ENCODE measurements around the gene SETD9.

Gene SETD9

DNA sequence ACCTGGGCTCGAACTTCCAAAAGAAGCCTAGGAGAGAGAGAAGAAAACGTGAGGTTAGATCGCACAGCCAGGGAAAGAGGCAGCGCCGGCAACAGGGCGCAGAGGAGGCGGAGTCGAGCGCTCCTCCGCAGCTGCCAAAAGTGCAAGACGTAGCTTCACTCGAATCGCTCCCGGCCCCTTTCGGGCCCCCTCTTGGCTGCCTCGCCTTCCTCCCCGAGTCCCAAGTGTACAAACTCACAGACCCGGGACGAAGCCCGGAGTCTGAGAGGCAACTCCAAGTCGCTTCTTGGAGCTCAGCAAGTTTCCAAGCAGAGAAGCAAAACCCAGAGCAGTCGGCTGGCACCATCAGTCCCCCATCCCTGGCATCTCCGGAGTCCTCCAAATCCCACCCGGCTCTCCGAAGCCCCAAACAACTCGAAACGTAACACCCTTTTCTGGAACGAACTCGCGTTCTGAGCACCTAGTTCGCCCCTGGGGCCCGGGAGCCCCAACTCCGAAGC, 41.3 kb downstream of the SETD9 start:
- H4K20me1 ChIP-seq (ENCODE audit: insufficient read depth): no peaks in the 10 kb centered on the region
- peaks cover 1% of the 10 kb centered on the region; the same call in 1 of the 2 replicates for H3K36me3 ChIP-seq (ENCODE audit: insufficient read depth)
- H3K79me2 ChIP-seq (ENCODE audit: insufficient read depth, low read depth): peaks cover 31% of the 10 kb centered on the region; the same call in 1 of the 2 replicates
- H3K4me3 ChIP-seq (IDR thresholded peaks at IDR 0.05; ENCODE audit: insufficient read depth, low read depth, low read length): no peak overlapping the region
- H3K9ac ChIP-seq: peak overlapping the region; percentile 61; the same call in 1 of the 2 replicates
- peak overlapping the region; percentile 68; the same call in 1 of the 2 replicates for H2AFZ ChIP-seq (ENCODE audit: low read depth)
- H3K27me3 ChIP-seq (ENCODE audit: insufficient read depth, low read depth): no peaks in the 10 kb centered on the region
- peak overlapping the region; percentile 43 for H3K27ac ChIP-seq
- H3K4me1 ChIP-seq (ENCODE audit: low read depth, poor library complexity, severe bottlenecking): peaks cover 20% of the 10 kb centered on the region
- TF ChIP-seq, protein P1, sequence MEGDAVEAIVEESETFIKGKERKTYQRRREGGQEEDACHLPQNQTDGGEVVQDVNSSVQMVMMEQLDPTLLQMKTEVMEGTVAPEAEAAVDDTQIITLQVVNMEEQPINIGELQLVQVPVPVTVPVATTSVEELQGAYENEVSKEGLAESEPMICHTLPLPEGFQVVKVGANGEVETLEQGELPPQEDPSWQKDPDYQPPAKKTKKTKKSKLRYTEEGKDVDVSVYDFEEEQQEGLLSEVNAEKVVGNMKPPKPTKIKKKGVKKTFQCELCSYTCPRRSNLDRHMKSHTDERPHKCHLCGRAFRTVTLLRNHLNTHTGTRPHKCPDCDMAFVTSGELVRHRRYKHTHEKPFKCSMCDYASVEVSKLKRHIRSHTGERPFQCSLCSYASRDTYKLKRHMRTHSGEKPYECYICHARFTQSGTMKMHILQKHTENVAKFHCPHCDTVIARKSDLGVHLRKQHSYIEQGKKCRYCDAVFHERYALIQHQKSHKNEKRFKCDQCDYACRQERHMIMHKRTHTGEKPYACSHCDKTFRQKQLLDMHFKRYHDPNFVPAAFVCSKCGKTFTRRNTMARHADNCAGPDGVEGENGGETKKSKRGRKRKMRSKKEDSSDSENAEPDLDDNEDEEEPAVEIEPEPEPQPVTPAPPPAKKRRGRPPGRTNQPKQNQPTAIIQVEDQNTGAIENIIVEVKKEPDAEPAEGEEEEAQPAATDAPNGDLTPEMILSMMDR (conservative IDR thresholded peaks at IDR 0.05; ENCODE audit: low read depth, low read length): no peak
- H3K4me2 ChIP-seq: peak overlapping the region; percentile 94

DNA sequence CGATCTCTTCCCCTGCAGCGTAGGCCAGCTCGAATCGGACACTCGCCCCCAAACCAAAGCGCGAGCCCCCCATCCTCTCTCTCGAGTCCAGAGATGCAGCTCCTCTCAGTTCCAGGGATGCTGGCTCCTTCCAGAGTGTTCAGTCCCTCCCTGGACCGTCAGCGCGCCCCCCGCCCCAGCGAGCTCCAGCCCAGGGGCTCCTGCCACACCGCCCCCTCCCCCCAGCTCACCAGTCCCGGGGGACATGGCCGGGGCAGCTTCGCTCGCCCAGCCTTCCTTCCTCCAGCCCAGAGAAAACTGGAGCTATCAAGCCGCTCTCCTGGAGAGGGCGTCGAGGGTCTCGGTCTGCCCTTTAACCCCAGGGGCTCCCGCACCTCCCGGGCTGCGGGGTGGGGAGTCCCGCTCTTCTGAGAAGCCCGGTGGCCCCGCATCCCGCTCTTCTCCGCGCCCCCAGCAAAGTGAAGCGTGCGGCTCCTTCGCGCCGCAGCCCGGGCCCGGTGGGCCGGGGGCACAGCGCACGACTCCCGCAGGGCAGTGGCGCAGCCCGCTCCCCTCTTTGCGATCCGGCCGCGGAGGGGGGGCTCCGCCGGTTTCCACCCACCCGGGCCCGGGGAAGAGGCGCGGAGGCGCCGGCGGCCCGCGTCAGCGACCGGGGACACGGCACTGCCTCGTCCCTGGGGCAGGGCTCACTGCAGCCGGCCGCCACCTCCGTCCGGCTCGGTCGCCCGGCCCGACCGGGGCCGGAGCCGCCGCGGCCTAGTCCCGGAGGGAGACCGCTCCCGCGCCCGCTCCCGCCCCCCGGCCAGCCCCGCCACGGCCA, 41.9 kb downstream of the SETD9 start:
- peak overlapping the region; percentile 94 for H3K4me2 ChIP-seq
- H3K27ac ChIP-seq: peak overlapping the region; percentile 43
- H3K79me2 ChIP-seq (ENCODE audit: insufficient read depth, low read depth): peaks cover 31% of the 10 kb centered on the region; the same call in 1 of the 2 replicates
- H3K36me3 ChIP-seq (ENCODE audit: insufficient read depth): no peaks in the 10 kb centered on the region; the same call in 1 of the 2 replicates
- peak overlapping the region; percentile 61; the same call in 1 of the 2 replicates for H3K9ac ChIP-seq
- TF ChIP-seq, protein P1 (conservative IDR thresholded peaks at IDR 0.05; ENCODE audit: low read depth, low read length): no peak
- peaks cover 20% of the 10 kb centered on the region for H3K4me1 ChIP-seq (ENCODE audit: low read depth, poor library complexity, severe bottlenecking)
- peak overlapping the region; percentile 68 for H2AFZ ChIP-seq (ENCODE audit: low read depth)
- no peaks in the 10 kb centered on the region for H4K20me1 ChIP-seq (ENCODE audit: insufficient read depth)
- H3K27me3 ChIP-seq (ENCODE audit: insufficient read depth, low read depth): no peaks in the 10 kb centered on the region
- H3K4me3 ChIP-seq (IDR thresholded peaks at IDR 0.05; ENCODE audit: insufficient read depth, low read depth, low read length): no peak overlapping the region

DNA sequence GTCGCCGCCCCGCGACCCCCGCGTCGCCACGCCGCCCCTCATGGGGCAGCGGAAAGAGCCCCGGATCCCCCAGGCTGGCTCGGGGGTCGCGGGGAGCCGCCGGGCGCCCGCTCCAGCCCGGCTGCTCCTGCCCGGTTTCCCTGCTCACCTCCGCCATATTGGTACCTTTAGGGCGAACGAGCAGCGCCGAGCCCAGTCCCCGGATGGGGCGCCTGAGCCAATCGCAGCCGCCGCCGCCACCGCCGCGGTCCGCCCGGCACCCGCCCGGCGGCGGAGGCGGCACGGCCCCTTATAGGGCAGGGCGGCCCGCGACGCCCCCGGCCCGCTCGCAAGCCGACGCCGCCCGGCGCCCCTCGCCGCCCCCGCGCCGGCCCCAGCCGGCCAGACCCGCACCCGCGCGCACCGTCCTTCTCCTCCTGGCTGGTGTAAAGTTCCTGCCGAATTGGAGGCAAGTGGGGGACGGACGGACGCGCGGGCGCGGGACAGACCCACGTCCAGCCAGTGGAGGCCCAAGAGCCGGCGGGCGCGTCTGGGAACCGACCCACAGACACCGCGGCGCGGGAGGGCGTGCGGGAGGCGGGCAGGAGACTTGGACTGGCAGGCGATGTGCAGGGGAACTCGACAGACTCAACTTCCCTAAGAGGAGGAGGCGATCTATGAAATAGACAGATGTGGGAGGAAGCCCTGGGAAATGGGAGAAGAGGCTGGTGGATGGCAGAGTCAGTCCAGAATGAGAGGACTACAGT, 42.7 kb downstream of the SETD9 start, which contains the start of gene MIER3:
TSS of gene MIER3 (minus strand) at position 178 of the 746 bp plus-strand sequence. CDS start at position 157, 21 bp downstream.
- Histone ChIP-seq H3K79me2 (ENCODE audit: insufficient read depth, low read depth) (peaks cover 31% of the 10 kb centered on the region; the same call in 1 of the 2 replicates), H3K36me3 (ENCODE audit: insufficient read depth) (no peaks in the 10 kb centered on the region; the same call in 1 of the 2 replicates), H3K4me1 (ENCODE audit: low read depth, poor library complexity, severe bottlenecking) (peaks cover 20% of the 10 kb centered on the region), H3K27ac (peak within 1 kb of the TSS; percentile 43), H3K4me2 (peak within 1 kb of the TSS; percentile 94), H3K9ac (peak within 1 kb of the TSS; percentile 61; the same call in 1 of the 2 replicates), H3K27me3 (ENCODE audit: insufficient read depth, low read depth) (no peaks in the 10 kb centered on the region), H2AFZ (ENCODE audit: low read depth) (peak within 1 kb of the TSS; percentile 70), H4K20me1 (ENCODE audit: insufficient read depth) (no peaks in the 10 kb centered on the region), H3K4me3 (IDR thresholded peaks at IDR 0.05; ENCODE audit: insufficient read depth, low read depth, low read length) (no peak within 1 kb of the TSS)
- TF ChIP-seq, protein P1 (conservative IDR thresholded peaks at IDR 0.05; ENCODE audit: low read depth, low read length): no peak

DNA sequence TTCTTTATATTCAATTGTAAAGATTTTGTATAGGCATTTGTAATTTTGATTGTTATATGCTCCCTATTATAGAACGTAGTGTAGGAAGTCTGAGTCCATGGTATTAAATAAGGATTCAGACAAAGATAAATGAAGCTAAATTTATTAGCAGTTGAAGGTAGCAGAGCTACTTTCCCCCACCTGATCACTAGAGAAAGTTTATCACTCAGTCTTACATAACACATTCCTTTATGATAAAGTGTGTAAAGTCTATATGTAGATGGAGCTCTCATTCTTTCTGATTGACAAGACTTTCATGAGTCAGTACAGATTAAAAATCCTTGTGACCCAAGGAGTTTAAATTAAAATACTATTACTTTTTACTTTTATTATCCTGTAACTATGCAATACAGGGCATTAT, 44.9 kb downstream of the SETD9 start:
- no peaks in the 10 kb centered on the region for H4K20me1 ChIP-seq (ENCODE audit: insufficient read depth)
- H3K79me2 ChIP-seq (ENCODE audit: insufficient read depth, low read depth): peaks cover 22% of the 10 kb centered on the region; the same call in 1 of the 2 replicates
- H3K4me3 ChIP-seq (IDR thresholded peaks at IDR 0.05; ENCODE audit: insufficient read depth, low read depth, low read length): no peak overlapping the region
- no peaks in the 10 kb centered on the region for H3K27me3 ChIP-seq (ENCODE audit: insufficient read depth, low read depth)
- no peak overlapping the region for H2AFZ ChIP-seq (ENCODE audit: low read depth)
- H3K4me1 ChIP-seq (ENCODE audit: low read depth, poor library complexity, severe bottlenecking): peaks cover 16% of the 10 kb centered on the region
- H3K27ac ChIP-seq: no peak overlapping the region
- no peak overlapping the region for H3K9ac ChIP-seq
- no peaks in the 10 kb centered on the region for H3K36me3 ChIP-seq (ENCODE audit: insufficient read depth)
- TF ChIP-seq, protein P1 (conservative IDR thresholded peaks at IDR 0.05; ENCODE audit: low read depth, low read length): no peak
- H3K4me2 ChIP-seq: no peak overlapping the region
